NOMO-1 treated with dmso at 0.1 percent for 144 hours (cell line): ENCODE measurements around the gene DARS1.
"Not testable (repeated sequence)": the region's sequence is repeated elsewhere in the genome, so short reads cannot be mapped to it uniquely, and the experiment has no call there.

Source experiments
- DNase-seq: peaks from one replicate; lab custom pipeline; 2025; ENCODE audit not compliant: unreplicated experiment; lab: John Stamatoyannopoulos, UW

DARS1 gene

GRCh38 chr2:135985826-135986393, 484 bp upstream of the DARS1 start:
- peak; percentile 78 for DNase-seq

DNA sequence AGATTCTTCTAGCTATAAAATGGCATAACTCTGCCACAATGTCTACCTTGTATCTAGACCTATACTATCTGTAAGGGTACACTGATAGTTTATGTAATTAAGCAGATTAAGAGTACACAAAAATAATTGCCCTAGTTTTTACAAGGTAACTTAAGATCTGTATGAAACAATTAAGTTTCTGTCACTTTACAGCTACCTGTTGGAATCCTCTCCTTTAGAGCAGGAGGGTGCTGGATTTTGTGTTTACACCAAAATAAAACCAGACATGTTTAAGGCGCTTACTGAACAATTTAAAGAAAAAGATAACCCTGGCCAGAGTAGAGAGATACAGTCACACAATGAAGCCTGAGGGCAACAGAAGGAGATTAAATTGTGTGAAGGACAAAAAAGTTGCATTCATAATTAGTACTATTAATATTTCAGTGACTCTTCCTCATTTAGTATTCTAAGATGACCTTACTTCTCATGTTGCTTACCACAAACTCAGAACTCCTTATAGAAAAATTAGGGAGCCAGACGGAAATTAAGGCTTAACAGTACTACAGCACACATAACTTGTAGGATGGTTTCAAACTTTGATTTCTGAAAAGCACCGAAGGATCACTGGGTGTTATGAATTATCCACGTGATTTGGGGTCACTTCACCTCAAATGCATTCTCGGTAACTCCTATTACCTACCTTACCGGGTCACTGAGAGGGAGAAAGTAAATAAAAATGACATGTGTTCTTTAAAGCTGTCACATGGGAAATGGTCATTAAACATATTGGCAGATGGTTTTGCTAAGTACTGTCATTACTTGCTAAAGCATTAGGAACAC, 1.0 kb downstream of the DARS1 start:
- DNase-seq, result no peak

DNA sequence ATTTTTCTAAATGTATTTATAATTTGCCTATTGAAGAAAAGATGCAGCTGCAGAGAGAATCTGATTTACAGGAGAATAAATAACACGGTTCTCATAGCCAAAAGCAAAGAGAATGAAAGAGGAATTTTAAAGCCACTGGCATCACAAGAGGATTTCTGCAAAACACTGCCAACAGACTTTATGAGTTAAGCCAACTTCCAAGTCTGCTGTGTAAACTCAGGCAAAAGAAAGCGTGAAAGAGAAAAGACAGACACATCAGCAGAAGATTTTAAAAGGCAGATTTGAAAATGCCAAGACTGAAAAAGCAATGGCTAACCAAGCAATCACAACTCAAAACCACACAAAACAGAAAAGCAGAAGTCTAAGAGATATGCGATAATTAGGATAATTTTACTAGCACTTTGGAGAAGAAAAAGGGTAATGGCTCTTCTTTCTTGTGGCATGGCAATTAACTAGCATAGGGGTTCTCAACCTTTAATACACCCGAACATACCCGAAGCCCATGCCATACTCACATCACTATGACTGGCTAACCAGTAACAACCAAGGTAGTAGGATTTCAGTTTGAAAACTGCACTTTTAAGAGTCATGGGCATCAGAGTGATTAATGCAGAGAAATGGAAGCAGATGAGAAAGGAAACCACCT, 4.9 kb downstream of the DARS1 start:
- peak; percentile 67 for DNase-seq

DNA sequence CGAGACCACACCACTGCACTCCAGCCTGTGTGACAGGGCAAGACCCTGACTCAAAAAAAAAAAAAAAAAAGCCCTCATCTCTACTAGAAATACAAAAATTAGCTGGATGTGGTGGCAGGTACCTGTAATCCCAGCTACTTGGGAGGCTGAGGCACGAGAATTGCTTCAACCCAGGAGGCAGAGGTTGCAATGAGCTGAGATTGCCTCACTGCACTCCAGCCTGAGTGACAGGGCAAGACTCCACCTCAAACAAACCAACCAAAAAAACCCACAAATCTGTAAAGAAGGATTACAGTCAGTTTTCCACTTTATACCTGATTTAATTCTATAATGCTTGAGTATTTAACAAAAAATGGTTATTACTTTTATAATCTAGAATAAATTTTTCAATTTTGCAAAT, 9.7 kb downstream of the DARS1 start:
- DNase-seq, result no peak

GRCh38 chr2:135974036-135974435, 11.4 kb downstream of the DARS1 start:
- no peak for DNase-seq

DNA sequence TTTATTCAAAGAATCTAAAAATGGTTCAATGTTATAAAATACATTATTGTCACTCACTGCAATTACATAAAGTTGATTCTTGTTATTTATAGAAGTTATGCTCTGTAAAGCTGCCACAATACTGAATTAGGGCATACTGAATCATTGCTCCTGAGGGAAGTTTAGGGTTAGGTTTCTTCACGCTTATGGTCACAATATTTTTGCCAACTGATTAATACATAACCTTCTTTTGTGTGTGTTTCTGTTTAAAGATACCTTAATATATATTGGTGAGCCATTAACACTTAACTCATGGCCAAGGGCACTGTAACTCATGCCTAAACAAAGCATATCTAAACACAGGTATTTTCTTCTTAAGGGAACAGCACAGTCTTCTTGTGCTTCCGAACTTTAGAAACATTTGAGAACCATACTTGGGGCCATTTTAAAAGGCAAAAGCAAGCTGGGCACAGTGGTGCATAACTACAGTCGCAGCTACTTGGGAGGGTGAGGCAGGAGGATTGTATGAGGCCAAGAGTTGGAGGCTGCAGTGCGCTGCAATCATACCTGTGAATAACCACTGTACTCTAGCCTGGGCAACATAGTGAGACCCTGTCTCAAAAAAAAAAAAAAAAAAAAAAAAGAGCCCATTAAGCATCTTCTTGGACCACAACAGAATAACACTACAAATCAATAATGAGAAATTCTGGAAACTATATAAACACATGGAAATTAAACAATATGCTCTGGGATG, 15.6 kb downstream of the DARS1 start:
- no peak for DNase-seq

GRCh38 chr2:135965756-135966155, 19.7 kb downstream of the DARS1 start:
- no peak for DNase-seq

GRCh38 chr2:135964404-135964803, 21.0 kb downstream of the DARS1 start:
- not testable (repeated sequence) for DNase-seq

DNA sequence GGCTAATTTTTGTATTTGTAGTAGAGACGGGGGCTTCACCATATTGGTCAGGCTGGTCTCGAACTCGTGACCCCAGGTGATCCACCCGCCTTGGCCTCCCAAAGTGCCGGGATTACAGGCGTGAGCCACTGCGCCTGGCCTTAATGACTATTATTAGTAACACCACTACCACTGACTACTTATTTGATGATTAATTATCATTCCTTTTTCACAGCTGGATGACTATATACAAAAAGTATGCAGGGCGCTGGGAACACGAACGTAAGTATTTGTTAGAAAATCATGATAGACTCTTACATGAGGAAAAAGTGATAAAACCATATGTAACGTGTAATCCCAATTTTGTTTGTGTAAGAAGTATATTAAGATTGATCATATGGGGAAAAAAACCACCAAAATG, 21.6 kb downstream of the DARS1 start:
- DNase-seq, result no peak

- no peak for DNase-seq
Observed at GRCh38 chr2:135962366-135963123, 22.9 kb downstream of the DARS1 start.

- no peak for DNase-seq
Observed at GRCh38 chr2:135960656-135961551, 24.5 kb downstream of the DARS1 start.

DNA sequence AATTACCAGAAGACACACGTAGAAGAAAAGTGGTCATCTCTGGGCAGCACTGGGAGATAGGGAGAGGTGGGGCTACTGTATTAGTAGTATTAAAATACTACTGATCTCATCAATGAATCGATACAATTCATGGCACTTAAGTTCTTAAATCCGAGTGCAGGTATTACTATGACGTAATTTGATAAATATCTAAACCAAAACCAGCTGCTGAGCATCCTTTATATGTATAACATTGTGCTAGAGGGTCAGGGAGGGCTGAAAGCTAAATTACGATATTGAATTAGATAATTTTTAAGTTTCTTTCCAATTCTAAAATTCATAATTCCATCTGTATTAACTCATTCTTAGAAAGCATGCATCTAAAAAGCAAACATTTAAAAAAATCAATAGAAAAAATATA, 25.3 kb downstream of the DARS1 start:
- DNase-seq, result no peak

DNA sequence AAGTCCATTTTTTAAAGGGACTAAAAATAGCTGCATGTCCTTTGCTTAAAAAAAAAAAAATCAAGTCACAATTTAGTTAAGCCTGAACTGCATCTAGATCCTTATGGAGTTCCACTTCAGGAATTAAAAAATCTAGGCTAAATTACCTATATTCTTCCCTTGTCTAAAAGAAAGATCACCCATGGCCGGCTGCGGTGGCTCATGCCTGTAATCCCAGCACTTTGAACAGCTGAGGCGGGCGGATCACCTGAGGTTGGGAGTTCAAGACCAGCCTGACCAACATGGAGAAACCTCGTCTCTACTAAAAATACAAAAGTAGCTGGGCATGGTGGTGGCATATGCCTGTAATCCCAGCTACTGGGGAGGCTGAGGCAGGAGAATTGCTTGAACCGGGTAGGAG, 26.5 kb downstream of the DARS1 start:
- not testable (repeated sequence) for DNase-seq

DNA sequence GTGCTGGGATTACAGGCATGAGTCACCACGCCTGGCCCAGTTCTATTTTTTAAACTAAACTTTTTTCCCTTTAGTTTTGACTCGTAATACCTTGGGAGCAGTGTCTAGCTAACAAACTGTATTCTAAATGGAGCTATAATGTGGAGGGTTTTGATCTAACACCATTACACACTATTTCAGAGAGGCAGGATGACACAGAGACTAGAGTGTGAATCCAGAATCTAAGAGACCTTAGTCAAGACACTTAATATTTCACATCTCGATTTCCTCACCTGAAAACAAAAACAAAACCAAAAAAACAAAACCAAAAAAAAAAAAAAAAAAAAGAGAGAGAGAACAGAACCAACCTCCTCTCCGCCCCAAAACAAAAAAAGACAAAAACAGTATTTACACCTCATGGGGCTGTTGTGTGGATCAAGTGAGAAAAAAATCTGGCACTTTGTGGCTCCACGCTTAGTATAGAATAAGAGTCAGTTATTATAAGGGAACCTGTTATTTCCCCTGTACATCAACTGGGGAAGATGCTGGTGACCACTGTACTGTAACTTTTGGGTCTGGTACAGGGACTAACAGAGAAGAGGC, 31.3 kb downstream of the DARS1 start:
- DNase-seq, result no peak

GRCh38 chr2:135952891-135953290, 32.5 kb downstream of the DARS1 start:
- DNase-seq, result no peak

GRCh38 chr2:135951041-135951583, 34.3 kb downstream of the DARS1 start:
- DNase-seq, result no peak

- DNase-seq, result no peak
Observed at GRCh38 chr2:135949451-135950234, 35.8 kb downstream of the DARS1 start.

DNA sequence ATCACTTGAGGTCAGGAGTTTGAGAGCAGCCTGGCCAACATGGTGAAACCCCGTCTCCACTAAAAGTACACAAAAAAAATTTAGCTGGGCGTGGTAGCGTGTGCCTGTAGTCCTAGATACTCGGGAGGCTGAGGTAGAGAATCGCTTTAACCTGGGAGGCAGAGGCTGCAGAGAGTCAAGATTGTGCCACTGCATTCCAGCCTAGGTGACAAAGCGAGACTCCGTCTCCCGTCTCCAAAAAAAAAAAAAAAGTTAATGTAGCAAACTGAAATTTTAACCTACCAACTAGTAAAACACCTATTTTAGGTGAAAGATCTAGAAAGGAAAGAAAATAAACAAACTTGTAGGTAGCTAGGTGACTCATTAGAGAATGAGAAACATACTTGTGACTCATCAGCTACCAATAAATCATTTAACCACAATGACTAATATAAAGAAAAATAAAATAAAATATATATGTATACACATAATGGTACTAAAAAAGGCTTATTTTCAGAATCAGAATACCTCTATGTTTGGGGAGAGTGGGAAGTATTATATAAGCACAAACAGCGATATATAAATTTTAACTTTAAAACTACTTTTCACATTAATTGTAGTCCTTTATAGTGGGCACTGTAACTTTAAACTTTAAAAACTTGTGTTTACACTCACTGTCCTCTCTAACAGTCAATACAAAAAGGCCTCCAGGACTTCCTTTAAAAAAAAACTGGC, 36.6 kb downstream of the DARS1 start:
- no peak for DNase-seq
